GM06990 (cell line): ENCODE results near the gene C2CD4D.

Source experiments
- DNase-seq: peaks from one replicate; pipeline ENCODE4 v3.0.0-alpha.2; 2011; ENCODE audit not compliant: insufficient read length; ENCODE audit errors: extremely low read depth
- H3K27me3 ChIP-seq: replicated peaks from 2 replicates; pipeline ENCODE4 v1.6.0; 2011; ENCODE audit warnings: low read length; ENCODE audit not compliant: control insufficient read depth, insufficient read depth
- H3K36me3 ChIP-seq: 2 replicates; pipeline ENCODE4 v1.5.1; 2011; ENCODE audit warnings: low read length; ENCODE audit not compliant: control insufficient read depth, insufficient read depth
- H3K4me3 ChIP-seq: replicated peaks from 2 replicates; pipeline ENCODE4 v1.5.1; 2011; ENCODE audit warnings: low read depth, mild to moderate bottlenecking, control low read depth, low read length
- TF ChIP-seq, protein P1 (sequence below): IDR thresholded peaks from 2 replicates; pipeline ENCODE4 v1.5.1; 2011; ENCODE audit warnings: low read length, control low read depth, mild to moderate bottlenecking, inconsistent platforms; ENCODE audit not compliant: insufficient read depth, poor library complexity, severe bottlenecking

The C2CD4D gene

DNA sequence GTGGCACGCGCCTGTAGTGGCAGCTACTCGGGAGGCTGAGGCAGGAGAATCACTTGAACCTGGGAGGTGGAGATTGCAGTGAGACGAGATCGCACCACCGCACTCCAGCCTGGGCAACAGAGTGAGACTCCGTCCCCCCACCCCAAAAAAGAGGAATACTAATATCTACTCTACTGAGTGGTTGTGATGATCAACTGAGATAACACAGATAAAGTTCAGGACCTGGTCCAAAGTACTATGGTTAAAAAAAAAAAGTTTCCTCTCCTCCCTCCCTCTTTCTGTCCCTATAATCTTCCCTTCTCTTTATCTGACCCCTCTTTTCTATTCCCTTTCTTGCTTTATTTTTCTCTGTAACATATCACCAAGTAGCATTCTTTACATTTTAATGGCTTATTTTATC lies 4.0 kb downstream of the C2CD4D start:
- H3K4me3 ChIP-seq = no peak overlapping the region
- no peaks in the 10 kb centered on the region for H3K36me3 ChIP-seq
- peaks cover 2% of the 10 kb centered on the region for H3K27me3 ChIP-seq
- TF ChIP-seq, protein P1, sequence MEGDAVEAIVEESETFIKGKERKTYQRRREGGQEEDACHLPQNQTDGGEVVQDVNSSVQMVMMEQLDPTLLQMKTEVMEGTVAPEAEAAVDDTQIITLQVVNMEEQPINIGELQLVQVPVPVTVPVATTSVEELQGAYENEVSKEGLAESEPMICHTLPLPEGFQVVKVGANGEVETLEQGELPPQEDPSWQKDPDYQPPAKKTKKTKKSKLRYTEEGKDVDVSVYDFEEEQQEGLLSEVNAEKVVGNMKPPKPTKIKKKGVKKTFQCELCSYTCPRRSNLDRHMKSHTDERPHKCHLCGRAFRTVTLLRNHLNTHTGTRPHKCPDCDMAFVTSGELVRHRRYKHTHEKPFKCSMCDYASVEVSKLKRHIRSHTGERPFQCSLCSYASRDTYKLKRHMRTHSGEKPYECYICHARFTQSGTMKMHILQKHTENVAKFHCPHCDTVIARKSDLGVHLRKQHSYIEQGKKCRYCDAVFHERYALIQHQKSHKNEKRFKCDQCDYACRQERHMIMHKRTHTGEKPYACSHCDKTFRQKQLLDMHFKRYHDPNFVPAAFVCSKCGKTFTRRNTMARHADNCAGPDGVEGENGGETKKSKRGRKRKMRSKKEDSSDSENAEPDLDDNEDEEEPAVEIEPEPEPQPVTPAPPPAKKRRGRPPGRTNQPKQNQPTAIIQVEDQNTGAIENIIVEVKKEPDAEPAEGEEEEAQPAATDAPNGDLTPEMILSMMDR = no peak
- no peak for DNase-seq

DNA sequence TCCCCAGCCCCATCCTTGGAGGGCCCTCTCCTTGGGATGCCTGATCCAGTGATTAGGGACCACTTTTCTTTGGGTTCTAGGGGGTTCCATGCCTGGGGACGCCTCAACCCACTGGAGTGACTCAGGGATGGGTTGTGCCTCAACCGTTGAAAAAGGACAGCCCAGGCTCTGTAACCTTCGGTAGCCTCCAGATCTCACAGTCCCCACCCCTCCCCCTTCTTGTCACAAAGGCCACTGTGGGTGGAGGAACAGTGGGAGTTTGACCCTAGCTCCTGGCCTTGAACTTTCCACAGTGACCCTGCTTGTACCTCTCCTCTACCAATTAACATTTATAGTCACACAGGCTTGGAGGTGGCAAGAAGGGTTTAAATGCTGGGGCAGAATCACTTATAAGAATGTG lies 5.4 kb downstream of the C2CD4D start:
- Histone ChIP-seq H3K36me3 (no peaks in the 10 kb centered on the region), H3K27me3 (peaks cover 2% of the 10 kb centered on the region), H3K4me3 (no peak overlapping the region)
- TF ChIP-seq, protein P1 = no peak
- DNase-seq = no peak

DNA sequence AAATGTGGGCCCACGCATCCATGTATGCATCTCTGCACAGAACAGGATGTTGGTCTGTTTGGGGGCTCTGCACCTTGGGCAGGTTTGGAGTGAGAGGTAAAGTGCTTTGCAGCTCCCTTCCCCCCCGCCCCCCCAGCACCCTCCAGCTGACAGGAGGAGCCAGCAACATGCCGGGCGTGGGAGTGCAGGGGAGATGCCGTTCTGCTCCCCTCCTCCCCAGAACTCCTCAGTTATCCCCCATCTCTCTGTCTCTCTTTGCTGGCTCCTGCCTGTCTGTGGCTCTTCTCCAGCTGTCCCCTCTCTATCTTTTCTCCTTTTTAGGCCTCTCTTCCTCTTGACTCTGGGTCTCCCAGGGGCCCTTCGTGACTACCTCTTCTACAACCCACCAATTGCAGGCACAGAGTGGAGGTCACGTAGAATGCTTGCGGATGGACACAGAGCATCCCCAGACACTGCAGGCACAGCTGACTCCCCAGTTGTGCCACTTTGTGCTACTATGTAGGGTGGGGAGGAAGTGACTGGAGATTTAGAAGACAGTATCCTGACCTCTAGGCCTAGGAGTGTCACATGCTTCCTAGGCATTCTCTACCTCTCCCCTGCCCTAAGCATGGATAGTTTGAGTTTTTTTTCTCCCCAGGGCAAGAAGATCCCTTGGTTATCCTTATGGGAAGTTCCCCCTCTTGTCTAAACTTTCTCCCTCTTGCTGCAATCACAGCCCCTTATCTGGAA lies 6.3 kb downstream of the C2CD4D start:
- Histone ChIP-seq H3K4me3 (no peak overlapping the region), H3K36me3 (no peaks in the 10 kb centered on the region), H3K27me3 (peaks cover 2% of the 10 kb centered on the region)
- DNase-seq = no peak
- TF ChIP-seq, protein P1 = no peak

GRCh38 chr1:151832318-151832980 lies 7.2 kb downstream of the C2CD4D start:
- Histone ChIP-seq H3K27me3 (no peaks in the 10 kb centered on the region; the same call in 1 of the 2 replicates), H3K36me3 (no peaks in the 10 kb centered on the region), H3K4me3 (no peak overlapping the region)
- TF ChIP-seq, protein P1 = no peak
- no peak for DNase-seq

DNA sequence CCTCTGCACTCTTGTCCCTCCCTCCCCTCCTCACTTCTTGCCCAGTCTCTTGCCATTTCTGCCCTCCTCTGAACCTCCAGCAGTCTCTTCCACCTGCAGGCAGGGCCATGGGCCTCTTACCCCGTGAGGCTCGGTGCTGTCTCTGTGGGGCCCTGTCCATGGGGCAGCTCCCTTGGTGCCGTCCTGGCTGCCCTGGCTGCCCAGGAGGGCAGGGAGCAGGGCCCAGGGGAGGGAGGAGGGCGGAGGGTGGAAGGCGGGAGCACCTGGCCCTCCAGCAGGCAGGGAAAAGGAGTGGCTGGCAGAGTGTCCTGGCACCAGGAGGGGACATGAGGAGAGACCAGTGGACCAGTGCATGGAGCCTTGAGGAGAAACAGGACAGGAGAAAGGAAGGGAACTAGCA lies 8.0 kb downstream of the C2CD4D start, which contains the start of gene RORC:
TSS of gene RORC (minus strand) at position 198 of the 400 bp plus-strand sequence. CDS start at position 160, 38 bp downstream.
- Histone ChIP-seq H3K4me3 (no peak within 1 kb of the TSS), H3K27me3 (no peaks in the 10 kb centered on the region; the same call in 1 of the 2 replicates), H3K36me3 (no peaks in the 10 kb centered on the region)
- TF ChIP-seq, protein P1 = no peak
- no peak for DNase-seq
